ENCODE data around the gene ST6GALNAC2.

The ST6GALNAC2 gene

GRCh38 chr17:76530811-76531485 lies 54.7 kb downstream of the ST6GALNAC2 start:
- Histone ChIP-seq H2AFZ (ENCODE audit: low read depth) (no peak overlapping the region), H3K27ac (no peak overlapping the region), H3K4me3 (IDR thresholded peaks at IDR 0.05; ENCODE audit: insufficient read depth, low read depth, low read length) (no peak overlapping the region), H3K4me2 (no peak overlapping the region), H3K9ac (no peak overlapping the region), H4K20me1 (ENCODE audit: insufficient read depth) (no peaks in the 10 kb centered on the region), H3K36me3 (ENCODE audit: insufficient read depth) (no peaks in the 10 kb centered on the region), H3K27me3 (ENCODE audit: insufficient read depth, low read depth) (peaks cover 28% of the 10 kb centered on the region; the same call in 1 of the 2 replicates), H3K79me2 (ENCODE audit: insufficient read depth, low read depth) (no peaks in the 10 kb centered on the region), H3K4me1 (ENCODE audit: low read depth, poor library complexity, severe bottlenecking) (no peaks in the 10 kb centered on the region)
- no peak for TF ChIP-seq CTCF (conservative IDR thresholded peaks at IDR 0.05; ENCODE audit: low read depth, low read length)

GRCh38 chr17:76530095-76530723 lies 55.5 kb downstream of the ST6GALNAC2 start:
- H3K4me2 ChIP-seq, result no peak overlapping the region
- no peaks in the 10 kb centered on the region for H3K36me3 ChIP-seq (ENCODE audit: insufficient read depth)
- no peak overlapping the region for H3K27ac ChIP-seq
- H2AFZ ChIP-seq (ENCODE audit: low read depth), result no peak overlapping the region
- H3K79me2 ChIP-seq (ENCODE audit: insufficient read depth, low read depth), result no peaks in the 10 kb centered on the region
- no peaks in the 10 kb centered on the region for H4K20me1 ChIP-seq (ENCODE audit: insufficient read depth)
- H3K4me1 ChIP-seq (ENCODE audit: low read depth, poor library complexity, severe bottlenecking), result no peaks in the 10 kb centered on the region
- H3K4me3 ChIP-seq (IDR thresholded peaks at IDR 0.05; ENCODE audit: insufficient read depth, low read depth, low read length), result no peak overlapping the region
- TF ChIP-seq CTCF (conservative IDR thresholded peaks at IDR 0.05; ENCODE audit: low read depth, low read length), result no peak
- no peak overlapping the region for H3K9ac ChIP-seq
- H3K27me3 ChIP-seq (ENCODE audit: insufficient read depth, low read depth), result peaks cover 26% of the 10 kb centered on the region; the same call in 1 of the 2 replicates

- Histone ChIP-seq H3K79me2 (ENCODE audit: insufficient read depth, low read depth) (no peaks in the 10 kb centered on the region), H3K27me3 (ENCODE audit: insufficient read depth, low read depth) (peaks cover 26% of the 10 kb centered on the region; the same call in 1 of the 2 replicates), H3K4me3 (IDR thresholded peaks at IDR 0.05; ENCODE audit: insufficient read depth, low read depth, low read length) (no peak overlapping the region), H3K4me1 (ENCODE audit: low read depth, poor library complexity, severe bottlenecking) (no peaks in the 10 kb centered on the region), H3K9ac (no peak overlapping the region), H4K20me1 (ENCODE audit: insufficient read depth) (no peaks in the 10 kb centered on the region), H3K4me2 (no peak overlapping the region), H3K27ac (no peak overlapping the region), H3K36me3 (ENCODE audit: insufficient read depth) (no peaks in the 10 kb centered on the region), H2AFZ (ENCODE audit: low read depth) (no peak overlapping the region)
- TF ChIP-seq CTCF (conservative IDR thresholded peaks at IDR 0.05; ENCODE audit: low read depth, low read length), result no peak
Measured at GRCh38 chr17:76529224-76530094, 56.2 kb downstream of the ST6GALNAC2 start.

GRCh38 chr17:76528528-76529223 lies 57.0 kb downstream of the ST6GALNAC2 start:
- Histone ChIP-seq H3K27ac (no peak overlapping the region), H3K36me3 (ENCODE audit: insufficient read depth) (no peaks in the 10 kb centered on the region), H2AFZ (ENCODE audit: low read depth) (no peak overlapping the region), H3K27me3 (ENCODE audit: insufficient read depth, low read depth) (peaks cover 32% of the 10 kb centered on the region; the same call in 1 of the 2 replicates), H3K4me3 (IDR thresholded peaks at IDR 0.05; ENCODE audit: insufficient read depth, low read depth, low read length) (no peak overlapping the region), H3K79me2 (ENCODE audit: insufficient read depth, low read depth) (no peaks in the 10 kb centered on the region), H4K20me1 (ENCODE audit: insufficient read depth) (no peaks in the 10 kb centered on the region), H3K9ac (no peak overlapping the region), H3K4me2 (no peak overlapping the region), H3K4me1 (ENCODE audit: low read depth, poor library complexity, severe bottlenecking) (no peaks in the 10 kb centered on the region)
- TF ChIP-seq CTCF (conservative IDR thresholded peaks at IDR 0.05; ENCODE audit: low read depth, low read length), result no peak
